HTR-8/SVneo (cell line): Measurements from ENCODE around the gene CDH8.

Experiments used
- DNase-seq: peaks from one replicate; pipeline ENCODE4 v3.0.0; 2011; ENCODE audit warnings: low spot score, mixed read lengths; ENCODE audit not compliant: insufficient read length
- FAIRE-seq: peaks from 2 replicates; lab custom pipeline; 2011; peaks lifted over from hg19 to GRCh38; lab: Jason Lieb, UNC

The CDH8 gene

GRCh38 chr16:61879306-61879705 is 156.9 kb downstream of the CDH8 start:
- FAIRE-seq, result no peak

DNA sequence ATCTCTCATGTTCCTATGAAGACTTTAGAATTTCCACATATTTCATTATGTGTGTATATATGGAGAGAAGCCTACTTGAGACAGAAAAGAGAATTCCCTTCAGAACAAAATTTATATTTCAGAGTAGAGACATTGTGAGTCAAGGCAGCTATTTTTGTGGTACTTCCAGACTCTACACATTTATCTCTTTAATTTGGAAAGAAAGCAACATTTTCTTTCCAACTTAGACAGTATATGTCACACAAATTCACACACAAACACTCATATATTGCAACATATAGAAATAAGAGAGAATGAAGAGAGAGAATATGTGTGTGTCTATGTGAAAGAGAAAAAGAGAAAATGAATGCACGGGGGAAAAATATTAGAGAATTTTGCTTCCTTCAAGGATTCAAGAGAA is 158.8 kb downstream of the CDH8 start:
- FAIRE-seq, result no peak
- DNase-seq, result no peak

More at GRCh38 chr16:61879306-61879705, 156.9 kb downstream of the CDH8 start:
- no peak for DNase-seq

DNA sequence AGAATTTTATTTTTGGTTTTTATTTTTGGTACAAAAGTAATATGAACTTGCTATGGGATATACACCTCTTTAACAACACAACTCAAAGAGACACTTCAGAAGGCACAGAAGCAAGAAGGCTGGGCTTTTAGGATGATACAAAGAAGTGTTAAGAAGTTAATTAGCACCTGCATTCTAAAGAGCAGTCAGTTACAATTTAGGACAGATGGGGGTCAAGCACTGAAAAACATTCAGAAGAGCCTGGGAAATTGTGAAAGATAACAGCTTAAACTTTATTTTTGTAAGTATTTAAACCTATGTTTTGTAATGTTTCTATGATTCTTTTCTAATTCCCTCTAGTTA is 163.5 kb downstream of the CDH8 start:
- DNase-seq (no peak), FAIRE-seq (no peak)

DNA sequence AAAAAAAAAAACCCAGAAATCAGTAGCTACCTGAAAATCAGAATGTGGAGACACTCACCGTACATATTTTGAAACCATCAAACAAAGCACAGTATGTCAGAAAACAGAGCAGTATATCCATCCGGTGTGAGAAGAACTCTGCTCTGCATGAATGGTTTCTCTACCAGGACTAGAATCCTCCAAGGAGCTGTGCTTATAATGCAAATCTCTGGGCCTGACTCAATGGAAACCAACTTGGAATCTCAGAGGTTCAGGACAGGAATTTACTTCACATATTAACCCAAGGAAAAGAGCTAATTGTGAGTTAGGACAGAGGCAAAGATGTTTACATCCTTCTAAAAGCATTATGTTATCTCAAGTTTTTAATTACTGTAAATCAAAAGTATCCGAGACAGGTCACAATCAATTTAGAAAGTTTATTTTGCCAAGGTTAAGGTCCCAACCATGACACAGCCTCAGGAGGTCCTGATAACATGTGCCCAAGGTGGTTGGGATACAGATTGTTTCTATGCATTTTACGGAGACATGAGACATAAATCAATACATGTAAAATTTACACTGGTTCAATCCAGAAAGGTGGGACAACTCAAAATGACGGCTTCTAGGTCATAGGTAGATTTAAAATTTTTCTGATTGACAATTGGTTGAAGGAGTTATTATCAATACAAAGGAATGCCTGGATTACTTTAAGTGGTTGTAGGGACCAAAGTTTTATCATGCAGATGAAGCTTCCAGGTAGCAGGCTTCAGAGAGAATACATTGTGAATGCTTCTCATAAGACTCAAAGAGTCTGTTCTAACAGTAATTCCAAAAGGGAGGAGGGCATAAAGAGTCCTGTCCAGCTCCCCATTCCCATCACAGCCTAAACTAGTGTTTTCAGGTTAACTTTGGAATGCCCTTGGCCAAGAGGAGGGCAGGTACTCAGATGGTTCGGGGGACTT is 164.1 kb downstream of the CDH8 start:
- FAIRE-seq, result no peak
- DNase-seq, result no peak

- FAIRE-seq (no peak), DNase-seq (no peak)
Measured at GRCh38 chr16:61862221-61863155, 173.8 kb downstream of the CDH8 start.

DNA sequence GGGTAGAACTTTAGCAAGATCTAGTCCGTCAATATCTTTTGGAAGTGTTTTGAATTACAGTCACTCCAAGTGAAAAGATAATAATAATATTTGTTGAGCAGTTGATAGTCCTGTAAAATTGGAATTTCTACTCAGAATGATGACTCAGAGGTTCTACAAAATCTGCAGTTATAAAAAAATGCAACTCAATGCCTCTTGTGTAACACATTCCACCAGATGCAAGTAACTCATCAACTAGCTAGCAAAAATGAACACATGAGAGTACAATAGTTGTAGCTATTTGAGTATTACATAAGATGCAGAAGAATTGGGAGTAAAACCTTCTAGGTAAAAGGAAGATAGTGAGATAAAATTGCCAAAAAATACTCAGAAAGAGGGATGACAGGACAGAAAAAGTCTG is 177.2 kb downstream of the CDH8 start:
- no peak for FAIRE-seq
- no peak for DNase-seq

DNA sequence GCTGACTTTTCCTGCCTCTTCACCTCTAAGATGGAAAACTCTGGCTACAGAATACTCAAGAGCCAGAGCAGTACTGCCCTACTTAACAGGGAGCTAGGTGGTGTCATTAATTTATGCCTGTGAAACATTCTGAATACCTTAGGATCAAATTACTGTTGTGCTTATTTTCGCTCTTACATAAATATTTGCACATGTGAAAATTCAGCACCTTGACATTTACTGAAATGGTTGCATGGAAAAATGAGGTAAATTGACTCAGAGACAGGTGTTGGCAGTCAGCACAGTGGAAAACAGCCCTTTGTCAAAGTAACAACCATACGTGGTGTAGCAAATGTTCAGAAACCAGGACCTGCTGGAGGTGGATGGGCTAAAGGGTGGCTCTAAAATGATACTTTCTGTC is 193.6 kb downstream of the CDH8 start:
- DNase-seq (no peak), FAIRE-seq (no peak)

DNA sequence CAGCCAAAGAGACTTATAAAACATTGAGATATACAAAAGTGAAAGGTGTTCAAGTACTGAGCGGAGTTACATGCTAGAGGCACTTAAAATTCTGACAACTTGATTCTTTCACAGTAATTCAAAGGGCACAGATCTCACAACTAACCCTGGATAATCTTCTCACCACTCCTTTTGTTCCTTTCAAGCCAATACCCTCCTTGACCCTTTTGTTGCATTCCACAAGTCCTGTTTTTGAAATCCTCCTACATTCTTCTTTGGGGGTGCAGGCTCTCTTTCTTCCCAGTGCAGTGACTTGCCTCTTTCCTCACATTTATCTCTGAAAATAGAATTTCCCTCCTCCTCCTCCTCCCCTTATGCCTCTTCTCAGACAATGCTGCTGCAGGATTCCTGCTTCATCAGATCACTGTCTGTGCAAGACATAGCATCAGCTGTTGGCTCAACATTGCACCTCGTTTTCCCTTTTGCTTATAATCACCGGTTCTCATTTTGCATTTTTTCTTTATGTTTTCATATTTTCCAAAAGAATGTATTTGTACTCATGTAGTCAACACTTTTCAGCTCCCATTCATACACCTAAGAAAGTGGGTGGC is 199.3 kb downstream of the CDH8 start:
- no peak for DNase-seq
- FAIRE-seq, result no peak

DNA sequence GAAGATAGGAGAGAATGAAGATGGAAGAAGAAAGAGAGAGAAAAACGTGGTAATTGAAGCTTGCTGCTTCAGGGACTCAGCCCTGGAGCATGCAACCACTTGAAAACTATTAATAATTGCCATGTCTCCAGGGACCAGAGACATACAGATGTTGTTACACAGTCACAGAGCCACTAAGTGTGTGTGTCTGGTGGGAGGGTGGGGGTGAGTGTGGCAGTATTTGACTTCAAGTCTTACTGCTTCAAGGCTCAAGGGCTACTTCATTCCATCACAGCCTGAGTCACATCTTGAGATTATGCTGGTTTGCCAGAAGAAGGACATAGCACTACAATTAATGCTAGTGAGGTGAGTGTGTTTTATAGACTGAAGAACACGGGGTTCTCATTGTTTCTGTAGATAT is 202.2 kb downstream of the CDH8 start:
- no peak for DNase-seq
- no peak for FAIRE-seq

GRCh38 chr16:61831351-61831917 is 204.8 kb downstream of the CDH8 start:
- FAIRE-seq, result no peak
- DNase-seq, result no peak

DNA sequence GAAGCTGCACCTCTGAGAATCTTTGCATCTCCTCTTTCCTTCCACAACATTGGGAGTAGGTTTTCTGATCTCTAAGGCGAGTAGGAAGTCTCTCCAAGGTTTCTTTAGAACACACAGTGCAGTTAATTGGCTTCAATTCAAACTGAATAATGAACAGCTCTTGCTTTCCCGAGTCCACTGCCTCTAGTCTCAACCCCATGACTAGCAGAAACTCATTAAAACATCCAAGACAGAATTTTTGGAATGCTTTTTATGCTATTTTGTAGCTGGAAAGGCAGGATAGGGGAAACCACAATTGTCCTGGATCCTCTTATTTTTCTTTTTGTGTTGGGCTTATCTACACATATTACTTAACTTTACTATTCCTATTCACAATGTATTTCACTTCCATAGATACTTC is 206.6 kb downstream of the CDH8 start:
- DNase-seq (no peak), FAIRE-seq (no peak)

- no peak for FAIRE-seq
- no peak for DNase-seq
Measured at GRCh38 chr16:61823326-61823725, 212.9 kb downstream of the CDH8 start.

GRCh38 chr16:61820820-61821219 is 215.4 kb downstream of the CDH8 start:
- FAIRE-seq (no peak), DNase-seq (no peak)

GRCh38 chr16:61820398-61820797 is 215.8 kb downstream of the CDH8 start:
- no peak for DNase-seq
- no peak for FAIRE-seq

DNA sequence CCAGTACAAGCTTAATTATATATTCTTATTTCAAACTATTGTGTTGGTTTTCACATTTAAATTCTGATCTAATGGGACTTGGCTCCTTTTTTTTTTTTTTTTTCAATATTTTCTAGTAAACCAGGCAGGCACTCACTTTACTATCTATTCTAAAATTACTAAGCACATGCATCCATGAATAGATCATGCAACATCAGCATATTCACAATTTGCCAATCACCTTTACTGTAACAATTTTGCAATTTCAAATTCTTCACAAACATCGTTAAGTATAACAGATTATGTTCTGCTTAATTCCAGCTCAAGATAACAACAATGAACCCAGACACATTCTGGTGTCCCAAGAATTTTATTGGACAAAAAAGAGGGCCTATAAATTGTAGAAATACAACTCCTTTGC is 217.4 kb downstream of the CDH8 start:
- FAIRE-seq (no peak), DNase-seq (no peak)

- no peak for DNase-seq
- no peak for FAIRE-seq
Measured at GRCh38 chr16:61817583-61818278, 218.5 kb downstream of the CDH8 start.

- DNase-seq (no peak), FAIRE-seq (no peak)
Measured at GRCh38 chr16:61814726-61815347, 221.4 kb downstream of the CDH8 start.

DNA sequence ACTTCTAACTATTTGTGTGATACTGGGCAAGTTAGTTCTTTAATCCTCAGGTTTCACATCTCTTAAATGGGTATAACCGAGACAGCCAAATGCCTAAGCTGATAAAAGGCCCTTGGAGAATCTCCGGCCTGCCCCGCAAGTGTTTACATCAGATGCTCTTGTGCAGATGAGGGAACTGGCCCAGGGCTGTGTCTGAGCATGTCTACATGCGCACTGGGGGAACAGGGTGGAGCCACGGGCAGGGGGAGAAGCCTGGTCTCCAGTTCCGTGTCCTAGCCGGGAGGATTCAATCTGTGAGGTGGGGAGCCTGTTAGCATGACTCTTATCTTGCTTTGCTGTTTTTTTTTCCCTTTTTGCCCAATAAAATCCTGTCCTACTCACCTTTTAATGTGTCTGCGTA is 222.9 kb downstream of the CDH8 start:
- no peak for DNase-seq
- no peak for FAIRE-seq

DNA sequence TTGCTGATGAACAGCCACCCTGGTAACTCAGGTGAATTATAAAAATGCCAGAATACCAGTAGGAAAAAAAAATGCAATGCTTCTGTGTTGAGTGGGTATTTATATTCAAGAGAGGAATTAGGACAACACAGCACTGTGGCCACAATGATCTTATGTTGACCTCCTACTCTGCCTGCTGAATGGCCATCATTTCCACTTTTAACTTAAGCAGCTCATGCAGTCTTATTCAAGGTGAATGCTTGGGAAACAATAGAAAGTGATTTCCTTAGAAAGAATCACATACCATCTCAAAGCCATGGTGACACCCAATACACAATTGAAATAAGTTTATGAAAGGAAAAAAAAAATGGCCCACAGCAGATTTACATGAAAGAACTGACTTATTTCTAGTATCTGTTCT is 224.0 kb downstream of the CDH8 start:
- FAIRE-seq, result no peak
- DNase-seq, result no peak
